Brain pericyte (primary cell): ENCODE data around the gene DTYMK.
"Not testable (repeated sequence)": the region's sequence is repeated elsewhere in the genome, so short reads cannot be mapped to it uniquely, and the experiment has no call there.

Experiments used
- DNase-seq: peaks from one replicate; pipeline ENCODE4 v3.0.0-alpha.2; 2012; ENCODE audit warnings: low read depth, low spot score

DTYMK gene

DNA sequence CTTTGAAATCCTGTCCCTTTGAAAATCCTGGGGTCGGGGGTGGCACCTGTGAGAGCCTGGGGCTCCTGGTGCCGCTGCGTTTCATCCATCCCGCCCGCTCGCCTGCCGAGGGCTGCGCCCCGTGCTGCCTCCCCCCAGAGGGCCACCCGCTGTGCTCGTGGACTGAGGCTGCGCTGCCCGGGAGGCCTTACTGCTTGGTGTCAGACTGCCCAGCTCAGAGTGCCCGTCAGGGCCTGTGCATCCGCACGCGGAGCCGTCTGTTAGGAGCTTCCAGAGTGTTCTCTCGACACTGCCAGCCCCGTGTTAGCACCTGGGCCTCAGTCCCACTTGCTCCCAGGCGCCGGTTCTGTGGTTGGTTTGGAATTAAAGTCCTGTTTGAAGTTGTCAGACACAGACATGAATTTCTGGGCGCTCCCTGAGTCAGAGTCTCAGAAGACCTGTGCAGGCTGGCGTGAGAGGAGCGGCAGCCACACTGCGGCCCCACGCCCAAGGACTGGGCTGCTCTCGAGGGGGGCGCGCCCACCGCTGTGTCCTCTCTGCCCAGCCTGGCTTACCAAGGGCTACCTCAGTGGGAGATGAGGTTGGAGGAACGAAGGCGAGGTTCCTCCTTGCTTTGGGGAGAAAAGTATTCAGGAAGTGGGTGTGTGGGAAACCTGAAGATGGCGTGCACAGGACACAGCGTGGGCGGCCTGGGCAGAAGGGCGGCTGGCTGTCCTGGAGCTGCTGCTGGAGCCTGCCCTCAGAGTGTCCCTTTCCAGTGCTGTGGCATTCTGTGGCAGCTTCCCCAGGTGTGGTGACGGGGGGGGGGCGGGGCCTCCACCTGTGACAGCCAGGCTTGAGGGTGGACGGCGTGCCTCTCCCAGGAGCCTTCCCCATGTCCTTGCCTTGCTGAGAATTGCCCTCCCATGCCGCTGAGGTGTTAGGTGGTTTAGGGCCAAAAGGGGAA, 14.1 kb downstream of the DTYMK start:
- no peak for DNase-seq

- DNase-seq: no peak
These were observed 15.0 kb downstream of the DTYMK start for GRCh38 chr2:241671457-241672240.

DNA sequence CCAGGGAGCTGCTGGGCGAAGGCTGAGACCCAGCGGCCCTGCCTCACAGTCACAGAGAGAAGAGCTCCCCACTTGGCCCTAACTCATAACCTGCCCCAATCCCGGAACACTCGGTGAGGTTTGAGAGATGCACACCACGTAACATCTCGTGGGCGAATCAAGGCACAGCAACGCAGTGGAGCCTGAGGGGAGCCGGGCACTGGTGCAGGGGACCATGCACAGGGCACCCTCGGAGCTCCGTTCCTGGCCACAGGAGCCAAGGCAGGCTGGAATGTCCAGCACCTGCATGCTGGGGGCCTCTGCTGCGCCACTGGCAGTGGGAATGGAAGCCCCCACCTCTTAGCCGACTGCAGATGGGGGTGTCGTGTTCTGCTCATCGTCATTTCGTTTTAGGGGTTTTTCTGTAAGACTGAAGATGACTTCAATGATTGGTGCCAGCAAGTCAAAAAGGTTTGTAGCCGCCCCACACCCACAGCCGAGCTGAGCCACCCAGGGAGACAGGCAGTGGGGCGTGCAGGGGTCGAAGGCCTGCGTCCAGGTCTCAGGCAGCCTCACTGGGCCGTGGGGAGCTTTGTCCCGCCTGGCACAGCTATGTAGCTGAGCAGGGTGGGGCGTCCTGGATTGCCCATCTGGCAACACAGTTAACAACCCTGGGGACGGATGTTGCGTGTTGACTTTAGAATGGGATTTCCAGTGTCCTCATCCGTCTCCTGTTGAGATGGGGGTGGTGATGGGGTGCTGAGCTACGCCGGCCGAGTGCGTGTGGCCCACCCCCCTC, 16.1 kb downstream of the DTYMK start:
- DNase-seq: no peak

DNA sequence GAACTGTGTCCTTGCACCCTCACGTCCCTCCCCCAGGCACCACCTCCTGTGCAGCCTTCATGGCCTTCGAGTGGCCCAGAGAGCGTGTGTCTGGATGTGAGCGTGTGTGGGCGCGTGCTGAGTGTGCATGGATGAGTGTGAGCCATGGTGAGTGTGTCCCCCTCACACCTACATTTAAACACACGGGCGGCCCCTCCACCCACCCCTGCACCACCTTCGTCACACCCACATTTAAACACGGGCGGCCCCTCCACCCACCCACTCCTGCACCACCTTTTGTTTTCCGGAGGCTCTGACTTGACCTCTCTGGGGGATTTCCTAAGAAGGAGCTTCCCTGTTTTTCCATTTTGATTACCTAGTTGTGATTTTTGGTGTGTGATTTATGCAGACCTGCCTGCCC, 17.8 kb downstream of the DTYMK start:
- no peak for DNase-seq

GRCh38 chr2:241668354-241668753, 18.3 kb downstream of the DTYMK start:
- no peak for DNase-seq

DNA sequence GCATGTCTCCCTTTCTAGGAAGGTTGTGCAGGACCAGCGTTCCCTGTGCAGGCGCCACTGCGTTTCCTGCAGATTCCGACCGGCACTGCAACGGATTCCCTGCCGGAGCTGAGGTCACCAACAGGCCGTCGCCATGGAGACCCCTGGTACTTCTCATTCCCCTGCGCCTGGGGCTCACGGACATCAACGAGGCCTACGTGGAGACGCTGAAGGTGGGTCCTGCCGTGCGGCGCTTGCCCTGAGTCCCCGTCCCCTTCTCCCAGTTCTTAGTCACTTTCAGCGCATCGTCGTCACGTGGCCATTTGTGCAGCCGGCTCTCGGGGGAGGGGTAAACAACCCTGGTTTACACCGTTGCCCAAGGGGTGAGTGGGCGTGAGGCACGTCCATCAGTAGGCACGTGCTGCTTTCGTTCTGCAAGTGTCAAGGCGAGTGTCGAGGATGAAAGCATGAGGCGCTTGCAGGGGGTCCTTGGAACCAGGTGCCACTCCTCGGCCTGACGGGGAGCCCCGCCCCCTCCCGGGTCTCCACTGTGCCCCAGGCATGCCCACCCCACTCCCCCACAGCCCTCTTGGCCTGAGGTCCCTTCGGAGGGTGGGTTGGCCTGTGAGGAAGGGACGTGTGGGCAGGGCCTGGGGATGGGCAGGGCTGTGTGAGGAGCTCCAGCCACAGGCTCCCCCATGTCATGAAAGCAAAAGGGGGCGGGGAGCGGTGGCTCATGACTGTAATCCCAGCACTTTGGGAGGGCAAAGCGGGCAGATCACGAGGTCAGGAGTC, 19.8 kb downstream of the DTYMK start:
- DNase-seq: no peak

DNA sequence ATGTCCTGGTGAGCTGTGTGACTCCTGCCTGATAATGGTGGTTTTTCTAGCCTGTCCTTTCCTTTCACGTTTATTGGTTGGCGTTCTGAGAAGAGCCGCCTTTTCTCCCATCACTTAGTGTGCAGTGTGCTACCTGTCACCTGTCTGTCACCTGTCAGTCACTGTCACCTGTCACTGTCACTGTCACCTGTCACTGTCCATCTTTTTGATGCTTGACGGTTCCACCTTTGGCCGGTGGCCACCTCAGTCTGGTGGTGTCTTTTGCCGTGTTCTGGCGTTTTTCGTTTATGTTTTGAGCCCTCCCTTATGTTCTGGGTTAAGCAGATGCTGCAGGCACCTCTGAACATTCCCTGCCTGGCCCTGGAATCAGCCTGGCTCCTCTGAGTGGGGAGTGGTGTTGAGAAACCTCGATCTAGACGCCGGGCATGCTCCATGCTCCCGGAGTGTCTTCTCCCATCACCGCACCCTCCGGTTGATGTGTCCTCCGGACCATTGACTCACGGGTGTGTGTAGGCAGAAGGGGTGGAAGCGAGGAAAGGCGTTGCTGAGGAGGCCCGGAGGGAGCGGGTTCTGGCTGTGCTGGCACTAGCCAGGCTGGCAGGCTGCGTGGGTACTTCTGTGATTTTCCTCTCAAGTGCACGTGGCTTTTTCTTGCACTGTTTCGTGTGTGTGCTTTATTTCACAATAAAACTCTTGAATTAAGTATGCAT, 20.7 kb downstream of the DTYMK start:
- DNase-seq: no peak

DNA sequence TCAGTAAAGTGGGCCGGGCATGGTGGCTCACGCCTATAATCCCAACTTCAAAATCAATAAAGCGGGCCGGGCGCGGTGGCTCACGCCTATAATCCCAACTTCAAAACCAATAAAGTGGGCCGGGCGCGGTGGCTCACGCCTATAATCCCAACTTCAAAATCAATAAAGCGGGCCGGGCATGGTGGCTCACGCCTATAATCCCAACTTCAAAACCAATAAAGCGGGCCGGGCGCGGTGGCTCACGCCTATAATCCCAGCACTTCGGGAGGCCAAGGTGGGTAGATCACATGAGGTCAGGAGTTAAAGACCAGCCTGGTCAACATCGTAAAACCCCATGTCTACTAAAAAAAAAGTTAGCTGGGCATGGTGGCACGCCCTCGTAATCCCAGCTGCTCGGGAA, 23.9 kb downstream of the DTYMK start:
- not testable (repeated sequence) for DNase-seq

- DNase-seq: no peak
These were observed 25.9 kb downstream of the DTYMK start for GRCh38 chr2:241660593-241661213.

DNA sequence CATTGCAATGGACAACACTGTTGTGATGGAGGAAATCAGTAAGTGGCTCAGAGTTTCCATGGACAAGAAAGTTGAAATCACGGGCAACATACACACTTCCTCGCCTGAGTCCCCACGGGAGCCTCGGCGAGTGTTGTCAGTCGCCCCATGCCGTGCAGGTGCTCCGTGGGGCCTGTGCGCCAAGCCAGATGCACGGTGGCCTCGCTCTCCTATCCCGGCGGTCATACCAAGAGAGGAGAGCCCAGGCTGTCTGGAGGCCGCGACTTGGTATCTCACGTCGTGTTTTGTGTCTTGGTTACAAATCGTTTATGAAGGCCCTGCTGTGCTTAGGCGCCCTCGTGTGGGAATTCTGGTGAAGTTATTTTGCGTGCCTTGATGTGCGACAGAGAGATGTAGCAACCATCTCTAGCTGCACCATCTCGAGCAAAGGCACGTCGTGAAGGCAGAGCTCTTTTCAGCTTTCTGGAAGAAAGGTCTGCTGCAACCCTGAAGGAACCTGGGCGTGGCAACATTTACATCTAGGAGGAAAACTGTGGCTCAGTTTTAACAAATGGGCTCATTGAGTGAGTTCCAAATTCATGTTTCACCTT, 27.4 kb downstream of the DTYMK start:
- no peak for DNase-seq

GRCh38 chr2:241658296-241658695, 28.3 kb downstream of the DTYMK start:
- no peak for DNase-seq

- DNase-seq: no peak
These were observed 28.8 kb downstream of the DTYMK start for GRCh38 chr2:241657786-241658254.

- no peak for DNase-seq
These were observed 30.3 kb downstream of the DTYMK start for GRCh38 chr2:241656190-241656741.

GRCh38 chr2:241655516-241656189, 31.0 kb downstream of the DTYMK start:
- no peak for DNase-seq

- no peak for DNase-seq
These were observed 32.1 kb downstream of the DTYMK start for GRCh38 chr2:241654551-241654950.

GRCh38 chr2:241653210-241653750, 33.3 kb downstream of the DTYMK start:
- DNase-seq: no peak

GRCh38 chr2:241652722-241653121, 33.9 kb downstream of the DTYMK start:
- no peak for DNase-seq

DNA sequence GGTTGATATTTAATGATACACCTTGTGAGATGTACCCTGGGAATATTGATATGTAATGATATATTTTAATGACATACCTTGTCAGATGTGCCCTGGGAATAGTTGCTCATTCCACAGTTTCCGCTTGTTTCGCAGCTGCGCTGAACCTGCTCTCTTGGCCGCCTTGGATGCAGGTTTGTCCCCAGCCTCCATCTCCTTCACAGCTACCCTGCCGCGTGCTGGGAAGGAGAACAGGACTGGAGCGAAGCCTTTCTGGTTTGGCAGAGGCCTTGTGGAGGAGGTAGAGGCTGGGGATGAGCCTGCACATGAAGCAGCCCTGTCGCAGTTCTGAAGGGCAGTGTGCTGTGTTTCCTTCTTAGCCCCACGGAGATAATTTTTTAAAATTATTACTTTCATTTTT, 34.5 kb downstream of the DTYMK start:
- DNase-seq: no peak
